ENCODE data around the gene PACRG.
"Not testable (repeated sequence)": the region's sequence is repeated elsewhere in the genome, so short reads cannot be mapped to it uniquely, and the experiment has no call there.

The PACRG gene

DNA sequence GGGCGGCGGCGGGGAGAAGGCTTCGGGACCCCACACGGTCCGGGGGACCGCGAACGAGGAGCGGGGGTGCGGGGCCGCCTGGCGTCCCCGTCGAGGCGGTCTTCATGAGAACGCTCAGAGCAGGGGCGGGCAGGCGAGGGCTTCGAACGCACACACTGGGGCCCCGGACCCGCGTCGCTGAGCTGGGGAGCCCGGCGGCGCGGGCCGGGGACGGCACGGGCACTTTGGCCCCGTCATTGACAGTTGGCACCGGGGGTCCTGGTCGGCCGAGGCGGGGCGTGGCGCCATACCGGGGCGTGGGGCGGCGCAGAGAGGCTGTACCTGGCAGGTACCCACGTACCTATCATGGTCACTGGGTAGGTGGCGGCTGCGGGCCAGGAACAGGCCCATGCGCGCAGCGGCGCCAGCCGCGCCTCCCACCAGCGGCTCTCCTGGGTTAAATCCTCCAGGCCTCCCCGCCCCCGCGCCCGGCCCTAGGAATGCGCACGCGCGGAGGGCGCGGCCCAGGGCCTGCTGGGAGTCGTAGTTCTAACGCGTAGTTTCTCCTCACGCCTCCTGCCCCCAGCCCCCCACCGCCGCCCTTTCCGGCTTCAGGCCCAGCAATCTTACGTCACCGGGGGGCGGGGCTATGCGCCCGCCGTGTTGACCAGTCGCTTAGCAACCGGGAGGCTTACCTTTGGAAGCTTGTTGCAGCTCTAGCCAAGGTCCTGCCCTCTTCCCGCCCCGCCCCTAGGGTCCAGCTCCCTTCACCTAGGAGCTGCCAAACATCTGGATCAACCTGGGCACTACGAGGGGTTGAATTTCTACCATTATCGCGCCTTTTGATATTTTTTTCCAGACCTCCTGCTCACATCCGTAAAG is at the start of gene PACRG, which contains the start of gene PRKN:
Gene PACRG (plus strand): TSS at position 653 of the 861 bp plus-strand sequence.
Gene PRKN (minus strand): TSS at position 445 of the 861 bp plus-strand sequence.
- peak; percentile 97 for DNase-seq

DNA sequence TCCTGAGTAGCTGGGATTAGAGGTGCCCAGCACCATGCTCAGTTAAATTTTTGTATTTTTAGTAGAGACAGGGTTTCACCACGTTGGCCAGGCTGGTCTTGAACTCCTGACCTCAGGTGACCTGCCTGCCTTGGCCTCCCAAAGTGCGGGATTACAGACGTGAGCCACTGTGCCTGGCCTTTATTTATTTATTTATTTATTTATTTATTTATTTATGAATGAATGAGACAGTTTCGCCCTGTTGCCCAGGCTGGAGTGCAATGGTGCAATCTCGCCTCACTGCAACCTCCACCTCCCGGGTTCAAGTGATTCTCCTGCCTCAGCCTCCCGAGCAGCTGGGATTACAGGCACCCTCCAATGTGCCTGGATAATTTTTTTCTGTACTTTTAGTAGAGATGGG is 48.9 kb upstream of the PACRG start:
- not testable (repeated sequence) for DNase-seq

DNA sequence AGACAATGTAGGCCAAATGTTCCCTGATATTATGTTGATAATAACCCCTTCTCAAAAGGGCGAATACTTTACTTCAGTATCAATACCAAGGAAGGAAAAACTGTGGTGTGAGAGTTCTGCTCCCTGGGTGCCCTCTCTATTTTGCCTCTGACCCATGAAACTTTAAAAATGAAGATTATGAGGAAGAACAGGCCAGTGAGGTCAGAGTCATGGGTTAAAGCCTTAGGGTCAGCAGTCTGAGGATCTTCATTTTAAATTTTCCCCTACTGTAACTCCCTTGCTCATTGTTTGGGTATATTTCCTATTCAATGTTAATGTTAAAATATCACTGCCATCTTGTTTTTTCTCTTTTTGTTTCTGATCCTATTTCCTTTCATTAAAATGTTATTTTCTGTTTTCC is 48.1 kb upstream of the PACRG start:
- DNase-seq = no peak

DNA sequence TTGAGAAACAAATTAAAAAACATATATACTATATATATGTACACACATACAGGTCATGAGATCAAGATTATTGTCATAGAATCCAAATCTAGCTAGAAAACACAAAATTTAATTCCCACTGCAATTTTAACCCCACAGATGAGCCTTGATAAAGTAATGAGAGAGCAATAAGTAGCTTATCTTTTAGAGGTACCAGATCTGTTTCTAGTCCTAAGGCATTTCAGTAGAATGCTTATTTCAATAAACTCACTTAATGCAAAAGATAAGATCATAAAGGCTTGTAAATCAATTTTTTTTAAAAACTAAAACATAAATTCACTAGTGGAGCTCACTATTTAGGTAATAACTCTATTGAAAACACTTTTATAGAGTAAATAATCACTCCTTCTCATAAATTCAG is 47.4 kb upstream of the PACRG start:
- no peak for DNase-seq

DNA sequence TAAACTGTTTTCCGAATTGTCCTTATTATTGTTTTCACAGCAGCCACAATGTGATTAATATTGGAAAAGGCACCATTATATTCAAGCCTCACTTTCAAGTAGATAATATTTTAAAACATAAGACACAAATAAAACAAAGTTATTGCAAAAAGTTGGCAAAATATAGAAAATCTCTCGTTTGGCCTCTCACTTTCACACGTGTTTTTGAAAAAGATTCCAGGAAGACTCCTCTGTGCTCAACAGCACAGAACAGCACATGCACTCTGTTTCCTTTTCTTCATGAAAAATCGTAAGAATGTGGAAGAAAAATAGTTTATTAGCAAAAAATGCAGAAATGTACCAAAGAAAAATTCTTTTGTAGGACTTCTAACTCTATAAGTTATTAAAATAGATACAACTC is 46.9 kb upstream of the PACRG start:
- DNase-seq = no peak

DNA sequence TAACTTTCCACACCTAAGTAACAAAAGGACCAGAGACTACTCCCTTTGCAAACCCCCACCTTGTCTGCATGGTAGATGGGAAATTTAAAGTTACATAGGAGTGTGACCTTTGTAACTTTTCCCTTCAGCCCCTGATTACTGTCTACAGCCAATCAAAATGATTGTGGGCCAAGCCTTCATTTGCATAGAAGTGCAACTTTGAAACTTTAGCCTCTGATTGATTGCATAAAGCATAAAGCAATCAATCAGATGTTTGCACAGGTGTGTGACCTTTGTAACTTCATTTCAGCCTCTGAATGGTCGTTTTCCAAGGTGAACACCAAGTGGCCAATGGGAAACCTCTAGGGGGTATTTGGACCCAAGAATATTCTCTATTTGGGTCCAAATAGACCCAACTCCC is 46.3 kb upstream of the PACRG start:
- no peak for DNase-seq

DNA sequence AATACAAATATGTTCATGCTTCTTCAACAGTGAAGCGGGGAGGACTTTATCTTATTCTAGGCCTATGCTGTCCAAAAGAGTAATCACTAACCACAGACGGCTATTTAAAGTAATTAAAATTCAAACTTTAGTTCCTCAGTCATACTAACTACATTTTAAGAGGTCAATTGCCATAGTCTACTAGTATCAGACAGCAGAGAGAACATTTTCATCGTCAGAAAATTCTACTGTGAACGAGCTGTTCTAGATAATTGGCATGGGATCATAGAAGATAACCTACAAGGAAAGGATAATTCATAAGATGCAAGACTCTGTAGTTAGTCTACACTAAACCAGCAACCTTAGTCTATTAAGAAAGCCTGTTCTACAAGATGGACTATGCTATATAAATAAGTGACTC is 44.6 kb upstream of the PACRG start:
- DNase-seq = no peak

DNA sequence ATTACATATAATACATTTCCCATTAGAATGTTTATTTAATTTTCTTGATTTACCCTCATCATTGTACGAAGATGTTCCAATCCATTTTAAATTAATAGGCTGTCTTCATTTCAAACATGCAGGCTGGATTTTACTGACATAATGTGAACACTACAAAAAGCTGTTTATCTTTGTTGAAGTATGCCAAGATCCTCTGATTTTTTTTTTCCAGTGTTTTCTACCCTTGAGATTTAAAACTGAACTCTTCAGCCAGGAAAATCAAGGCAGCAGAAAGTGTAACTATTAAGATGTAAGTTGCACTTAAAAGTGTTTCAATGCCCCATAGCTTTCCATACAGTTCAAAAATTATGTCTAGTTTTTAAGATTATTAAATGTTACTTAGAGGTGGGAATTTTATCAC is 43.7 kb upstream of the PACRG start:
- DNase-seq = no peak

DNA sequence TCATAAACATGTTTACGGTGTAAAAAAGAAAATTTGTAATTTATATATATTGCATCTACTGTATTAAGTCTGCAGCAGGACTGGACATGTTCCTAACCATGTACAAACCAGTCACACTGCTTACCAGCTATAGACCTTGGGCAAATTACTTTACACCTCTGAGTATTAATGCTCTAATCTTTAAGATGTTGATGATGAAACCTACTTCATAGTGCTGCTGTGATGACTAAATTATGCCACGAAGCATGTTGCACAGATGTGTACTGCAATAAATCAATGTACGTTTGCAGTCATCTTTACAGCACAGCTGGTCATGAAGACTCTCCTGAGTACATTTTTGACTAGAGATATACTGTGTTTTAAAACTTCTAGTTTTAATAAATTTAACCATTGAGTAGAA is 42.8 kb upstream of the PACRG start:
- DNase-seq = no peak

DNA sequence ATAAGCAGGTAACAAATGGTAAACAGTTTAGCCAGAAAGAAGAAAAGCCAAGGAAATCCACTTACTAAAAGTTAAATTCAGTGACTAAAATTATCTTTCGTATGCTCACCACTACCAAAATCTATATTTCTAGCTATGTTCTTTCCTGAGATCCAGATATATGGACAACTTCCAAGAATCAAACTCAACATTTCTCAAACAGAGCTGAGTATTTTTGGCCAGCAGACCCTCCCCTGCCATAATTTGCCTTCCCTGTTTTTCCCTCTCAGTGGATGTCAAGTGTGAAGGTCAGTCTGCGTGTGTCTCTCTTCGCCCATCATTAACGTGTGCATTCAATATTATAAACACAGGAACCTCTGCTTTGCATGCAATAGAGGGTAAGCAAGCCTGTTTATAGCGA is 42.2 kb upstream of the PACRG start:
- DNase-seq = no peak

DNA sequence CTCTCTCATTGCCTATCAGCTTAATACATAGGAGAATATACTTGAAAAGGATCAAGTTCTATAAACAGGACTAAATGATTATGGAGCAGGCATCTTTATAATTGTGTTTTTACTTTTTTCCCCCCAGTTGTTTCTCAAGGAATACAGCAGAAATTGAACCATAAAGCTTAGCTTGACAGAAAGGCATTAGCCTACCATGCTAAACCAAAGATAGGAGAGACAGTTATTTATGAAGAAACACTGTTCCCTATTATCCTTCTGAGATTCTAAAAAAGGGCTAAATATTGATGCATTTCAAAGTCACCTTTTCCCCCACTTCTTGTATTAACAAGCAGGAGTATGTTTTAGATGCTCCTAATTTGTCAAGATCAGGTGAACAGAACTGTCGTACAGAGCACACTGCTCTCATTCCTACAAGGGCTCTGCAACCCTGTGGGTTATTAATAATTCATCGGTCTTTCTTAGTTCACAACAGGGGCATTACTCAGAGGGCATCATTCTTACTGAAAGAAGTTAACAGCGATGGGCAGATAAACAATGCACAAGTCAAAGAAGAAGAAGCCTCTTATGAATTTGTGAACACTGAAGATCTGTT is 38.9 kb upstream of the PACRG start:
- no peak for DNase-seq

DNA sequence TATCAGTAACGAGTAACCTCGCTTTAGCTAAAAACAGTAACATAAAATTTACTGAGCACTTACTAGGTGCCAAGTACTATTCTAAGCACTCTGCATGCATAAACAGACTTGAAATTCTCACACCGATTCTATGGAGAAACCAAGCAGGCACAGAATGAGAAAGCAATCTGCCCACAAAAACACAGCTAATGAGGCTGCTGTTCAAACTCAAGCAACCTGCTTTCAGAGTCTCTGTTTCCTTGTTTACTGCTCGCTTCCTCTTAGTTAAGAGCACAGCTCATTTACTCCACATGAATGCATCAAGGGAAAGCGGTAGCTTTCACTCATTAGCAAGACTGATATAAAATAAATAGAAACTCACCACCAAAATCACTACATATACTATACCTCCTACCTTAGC is 37.6 kb upstream of the PACRG start:
- no peak for DNase-seq

DNA sequence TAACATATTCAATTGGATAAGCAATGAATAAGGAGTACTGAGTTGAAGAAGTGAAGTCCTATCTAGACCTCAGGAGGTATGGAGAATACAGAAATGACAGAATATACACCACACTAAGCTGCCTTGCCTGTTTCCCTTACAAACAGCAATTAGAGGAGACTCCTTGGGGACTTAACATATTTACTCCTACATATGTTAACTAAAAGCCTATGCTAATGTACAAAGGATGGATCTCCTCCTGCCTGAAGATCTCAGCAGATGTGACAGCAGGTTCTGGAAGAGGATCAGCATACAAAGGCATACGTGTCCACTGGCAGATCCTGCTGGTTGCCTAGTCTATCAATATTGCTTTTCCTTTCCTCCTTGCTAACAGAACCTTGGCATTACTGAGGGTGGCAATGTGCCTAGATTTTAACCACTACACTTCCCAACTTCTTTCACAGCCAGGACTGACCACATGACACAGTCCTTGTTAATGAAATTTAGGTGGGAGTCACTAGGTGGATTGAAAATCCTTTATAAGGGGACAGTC is 29.8 kb upstream of the PACRG start:
- no peak for DNase-seq

DNA sequence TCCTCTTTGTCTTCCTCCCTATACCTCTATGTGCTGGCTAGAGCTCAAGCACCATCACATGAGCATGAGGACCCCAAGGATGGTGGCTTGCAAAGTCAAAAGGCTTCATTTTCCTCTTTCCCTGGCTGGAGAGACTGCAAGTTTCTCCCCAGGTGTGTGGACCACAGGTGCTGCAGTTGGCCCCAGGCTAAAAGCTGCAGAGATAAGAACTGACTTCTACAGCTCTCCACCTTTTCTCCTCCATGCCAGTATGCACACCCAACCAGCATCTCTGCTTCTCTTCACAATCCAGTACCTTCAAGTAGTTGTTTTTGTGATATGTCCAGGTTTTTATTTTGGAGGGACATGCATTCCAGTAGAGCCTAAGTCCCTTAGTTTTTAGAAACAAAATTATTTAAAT is 29.3 kb upstream of the PACRG start:
- DNase-seq = no peak

DNA sequence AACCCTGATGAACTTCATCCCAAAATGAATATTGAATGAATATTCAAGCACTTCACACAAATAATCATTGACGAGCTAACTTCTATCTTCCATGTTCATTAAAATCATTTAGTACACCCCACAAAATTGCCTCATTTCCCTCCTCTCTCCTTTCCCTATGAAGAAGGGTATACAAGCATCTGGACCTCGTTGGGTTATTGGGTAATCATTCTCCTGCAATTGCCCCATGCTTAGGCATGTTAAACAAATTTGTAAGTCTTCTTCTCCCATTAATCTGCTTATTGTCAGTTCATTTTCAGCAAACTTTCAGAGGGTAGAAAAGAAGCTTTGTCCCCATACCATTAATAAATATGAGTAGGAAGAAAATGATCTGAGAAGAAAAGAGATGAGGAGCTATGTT is 27.8 kb upstream of the PACRG start:
- no peak for DNase-seq

DNA sequence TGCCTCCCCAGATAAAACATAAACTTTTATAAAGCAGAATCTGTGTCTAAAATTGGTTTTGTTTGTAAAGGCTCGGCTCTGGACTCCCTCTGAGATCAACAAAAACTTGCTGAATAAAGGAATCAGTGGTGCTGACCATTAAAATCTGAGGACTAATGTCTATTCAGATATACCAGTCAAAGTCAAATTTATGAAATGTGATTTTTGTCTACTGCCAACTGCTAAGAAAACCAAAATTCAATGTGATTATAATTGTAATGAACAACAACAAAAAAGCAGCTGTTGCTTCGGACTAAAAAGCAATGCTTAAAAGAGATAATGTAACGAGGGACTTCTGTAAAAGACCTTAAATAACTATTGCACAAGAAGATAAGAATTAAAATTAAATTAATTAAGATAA is 26.8 kb upstream of the PACRG start:
- no peak for DNase-seq

DNA sequence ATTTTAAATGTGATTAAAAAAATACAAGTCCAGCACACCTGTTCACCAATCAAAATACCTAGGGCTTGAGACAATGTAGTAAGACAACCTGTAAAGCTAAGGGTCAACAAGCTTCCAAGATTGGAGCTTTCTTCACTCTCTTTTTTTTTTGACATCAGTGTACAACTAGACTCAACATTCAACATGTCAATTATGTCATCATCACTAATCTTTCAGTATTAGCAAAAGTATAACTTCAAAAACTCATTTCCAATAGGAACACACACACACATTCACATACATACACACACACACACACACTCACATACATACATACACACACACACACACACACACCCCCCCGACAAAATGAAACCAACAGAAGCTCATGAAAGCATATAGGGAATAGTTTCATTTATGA is 26.2 kb upstream of the PACRG start:
- DNase-seq = no peak

DNA sequence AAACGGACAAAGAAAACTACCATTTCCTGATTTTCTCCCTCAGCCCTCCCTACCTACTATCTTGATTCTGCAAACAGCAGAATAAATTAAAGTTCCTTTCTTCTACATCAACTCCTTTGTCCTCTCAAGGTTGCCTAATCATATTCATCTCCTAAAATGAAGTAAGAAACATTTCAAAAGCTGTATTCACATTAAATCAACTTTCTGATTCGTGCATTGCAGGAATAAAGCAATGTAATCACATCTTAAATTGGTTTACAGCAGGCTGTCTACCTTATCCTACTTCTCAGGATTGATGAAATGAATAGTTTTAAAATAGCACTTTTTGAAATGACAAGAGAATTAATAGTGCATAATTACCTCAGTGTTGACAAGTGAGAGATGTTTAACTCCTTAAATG is 25.3 kb upstream of the PACRG start:
- DNase-seq = no peak

DNA sequence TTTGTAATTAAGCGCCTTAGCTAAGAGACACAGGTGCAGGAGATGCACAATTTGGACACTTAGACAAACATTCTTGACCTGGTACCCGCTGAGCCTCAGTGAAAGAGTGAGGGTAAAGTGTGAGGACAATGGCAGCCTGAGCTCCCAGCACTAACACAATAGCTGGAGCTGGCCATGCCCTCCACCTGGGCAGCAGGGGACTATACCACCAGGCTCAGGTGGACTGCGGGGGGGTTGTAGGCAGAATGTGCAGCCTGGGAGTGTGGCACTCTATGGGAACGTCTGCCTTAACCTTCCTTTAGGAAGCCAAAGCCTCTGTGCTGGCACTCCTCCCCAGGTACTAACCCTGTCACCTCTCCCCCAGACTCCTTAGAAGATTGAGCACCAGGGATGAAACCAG is 23.8 kb upstream of the PACRG start:
- no peak for DNase-seq

DNA sequence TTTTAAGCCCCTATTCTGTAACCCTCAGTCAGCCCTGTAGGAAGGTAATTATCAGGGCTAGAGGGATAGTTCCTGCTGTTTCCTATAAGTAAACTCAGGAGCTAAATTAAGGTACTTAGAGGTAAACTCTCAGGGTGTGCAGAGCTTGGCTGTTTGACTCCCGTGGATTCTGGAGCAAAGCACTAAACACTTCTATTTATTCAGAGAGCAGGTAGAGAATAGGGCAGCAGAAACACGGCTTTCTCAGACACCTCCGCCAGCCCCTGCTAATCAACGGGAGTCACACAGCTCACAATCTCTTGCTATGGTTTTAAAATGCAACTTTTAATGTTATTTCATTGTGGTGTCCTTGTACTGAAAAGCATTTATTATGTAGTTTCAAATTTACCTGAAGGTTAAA is 22.0 kb upstream of the PACRG start:
- no peak for DNase-seq

DNA sequence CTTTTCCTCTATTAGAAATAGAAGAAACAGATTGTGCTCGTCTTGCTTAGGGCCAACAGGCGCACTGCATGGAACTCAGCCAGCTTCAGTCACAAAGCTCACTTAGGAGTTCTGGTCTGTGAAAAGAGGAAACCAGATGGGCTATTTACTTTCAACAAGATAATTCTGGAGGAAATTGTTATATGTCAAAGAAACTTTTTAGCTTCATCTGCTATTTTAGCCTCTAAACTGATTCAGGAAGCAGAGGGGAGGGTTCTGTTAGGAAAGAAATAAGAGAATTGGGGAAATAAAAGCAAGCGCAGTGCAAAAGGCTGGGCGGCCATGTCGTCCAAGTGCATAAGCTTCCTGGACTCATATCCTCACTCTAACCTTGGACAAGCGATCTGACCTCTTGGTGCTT is 21.5 kb upstream of the PACRG start:
- no peak for DNase-seq

DNA sequence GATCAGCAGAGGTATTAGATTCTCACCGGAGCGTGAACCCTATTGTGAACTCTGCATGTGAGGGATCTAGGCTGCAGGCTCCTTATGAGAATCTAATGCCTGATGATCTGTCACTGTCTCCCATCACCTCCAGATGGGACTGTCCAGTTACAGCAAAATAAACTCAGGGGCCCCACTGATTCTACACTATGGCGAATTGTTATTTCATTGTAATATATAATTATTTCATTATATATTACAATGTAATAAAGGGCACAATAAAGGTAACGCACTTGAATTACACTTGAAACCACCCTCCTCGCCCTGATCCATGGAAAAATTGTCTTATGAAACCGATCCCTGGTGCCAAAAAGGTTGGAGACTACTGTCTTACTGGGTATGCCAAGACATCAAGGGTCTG is 18.8 kb upstream of the PACRG start:
- no peak for DNase-seq

DNA sequence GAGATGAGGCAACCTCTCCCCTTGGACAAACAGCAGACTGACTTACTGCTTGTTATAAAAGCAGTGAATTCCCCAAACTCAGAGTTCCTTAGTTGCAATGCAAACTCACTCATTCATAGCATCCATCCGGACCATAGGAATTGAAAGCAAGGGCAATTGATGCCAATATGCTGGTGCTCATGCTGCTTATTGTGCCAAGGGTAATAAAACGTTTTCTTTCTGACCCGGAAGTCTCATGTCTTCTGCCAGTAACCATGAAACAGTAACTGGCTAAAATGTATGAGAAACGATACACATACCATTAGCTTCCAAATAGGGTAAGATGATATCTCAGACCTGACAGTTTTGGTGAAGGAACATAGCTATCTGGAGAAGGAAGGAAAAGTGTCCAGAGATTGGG is 18.3 kb upstream of the PACRG start:
- DNase-seq = no peak

DNA sequence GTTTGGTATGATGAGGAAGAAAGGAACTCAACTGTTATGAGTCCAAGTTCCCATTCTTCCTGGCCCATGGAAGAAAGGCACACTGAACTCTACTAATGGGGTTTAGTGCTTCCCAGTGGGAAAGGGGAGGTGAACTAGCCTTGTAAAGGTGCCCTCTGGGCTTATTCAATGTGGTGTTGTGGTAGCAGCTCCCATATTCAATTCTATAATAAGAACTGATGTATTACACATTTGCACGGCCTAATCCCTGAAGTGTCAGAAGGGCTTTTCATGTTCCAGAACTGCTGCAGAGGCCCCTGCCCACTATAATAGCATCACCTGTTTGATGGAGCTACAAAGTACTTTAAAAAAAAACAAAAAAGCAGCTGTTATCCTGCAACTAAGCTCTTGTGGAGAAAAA is 17.4 kb upstream of the PACRG start:
- no peak for DNase-seq

DNA sequence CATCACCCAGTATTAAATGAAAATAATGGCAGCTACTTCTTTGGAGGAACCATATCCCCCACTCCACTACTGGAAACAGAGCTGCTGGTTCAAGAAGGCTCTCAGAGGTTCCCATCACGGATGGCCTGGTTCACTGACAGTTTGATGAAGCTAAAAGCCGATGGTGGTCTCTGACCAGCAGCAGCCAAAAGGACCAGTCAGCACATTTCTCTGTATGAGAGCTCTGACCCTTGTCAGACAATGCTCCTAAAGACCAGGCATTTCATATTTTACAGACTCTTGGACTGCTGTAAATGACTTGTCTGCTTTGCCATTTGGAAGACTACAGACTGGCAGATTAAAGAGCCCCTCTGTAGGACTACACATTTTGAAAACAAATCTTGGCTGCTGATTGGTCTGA is 16.8 kb upstream of the PACRG start:
- no peak for DNase-seq

Data from T1000 (cell line).